Neural cell (in vitro differentiated cells): ENCODE measurements around the gene ZNF99. TPM values are rescaled to one million over a fixed set of nuclear protein-coding genes. Genes with fewer than 3 reads are reported as not detected.
"Not testable (repeated sequence)": the region's sequence is repeated elsewhere in the genome, so short reads cannot be mapped to it uniquely, and the experiment has no call there.

Experiments
- H2AFZ ChIP-seq: fragments of 200-600, 300-800 bp; sonication (generic), shearing (Covaris generic); 2 replicates; pipeline ENCODE4 v1.6.0; 2014; ENCODE audit warnings: low read depth, mild to moderate bottlenecking, antibody characterized with exemption, low read length, moderate library complexity
- H3F3A ChIP-seq: fragments of 200-600 bp; shearing (Covaris generic); 2 replicates; pipeline ENCODE4 v1.6.1; 2016; ENCODE audit warnings: mild to moderate bottlenecking, moderate library complexity, mixed read lengths, antibody characterized with exemption, low read length; ENCODE audit not compliant: insufficient read depth, poor library complexity, severe bottlenecking
- H3K27ac ChIP-seq: fragments of 200-600, 300-800 bp; sonication (generic), shearing (Covaris generic); 2 replicates; pipeline ENCODE4 v1.5.1; 2014; ENCODE audit warnings: mild to moderate bottlenecking, low read length, moderate library complexity
- H3K27me3 ChIP-seq: fragments of 300-800, 200-600 bp; sonication (generic), shearing (Covaris generic); 2 replicates; pipeline ENCODE4 v1.6.0; 2014; ENCODE audit warnings: mild to moderate bottlenecking, low read depth, low read length, moderate library complexity; ENCODE audit not compliant: insufficient read depth
- H3K36me3 ChIP-seq: fragments of 300-800, 200-600 bp; sonication (generic), shearing (Covaris generic); 2 replicates; pipeline ENCODE4 v1.5.1; 2014; ENCODE audit warnings: mild to moderate bottlenecking, antibody characterized with exemption, low read length, moderate library complexity; ENCODE audit not compliant: insufficient read depth
- H3K4me2 ChIP-seq: fragments of 300-800, 200-600 bp; sonication (generic), shearing (Covaris generic); 2 replicates; pipeline ENCODE4 v1.6.0; 2014; ENCODE audit warnings: mild to moderate bottlenecking, low read length
- H3K4me3 ChIP-seq: fragments of 300-800, 200-600 bp; sonication (generic), shearing (Covaris generic); 2 replicates; pipeline ENCODE4 v1.5.1; 2014; ENCODE audit warnings: mild to moderate bottlenecking, low read length, moderate library complexity
- H3K79me2 ChIP-seq: fragments of 200-600 bp; shearing (Covaris generic); replicated peaks from 2 replicates; pipeline ENCODE4 v1.6.0; 2014; ENCODE audit warnings: mild to moderate bottlenecking, low read length, moderate library complexity; ENCODE audit not compliant: insufficient read depth
- H3K9ac ChIP-seq: fragments of 300-800, 200-600 bp; sonication (generic), shearing (Covaris generic); 2 replicates; pipeline ENCODE4 v1.6.1; 2016; ENCODE audit warnings: mild to moderate bottlenecking, low read length, mixed read lengths
- H3K9me2 ChIP-seq: fragments of 200-600 bp; shearing (Covaris generic); 2 replicates; pipeline ENCODE4 v1.6.1; 2016; ENCODE audit warnings: mild to moderate bottlenecking, low read length, mixed read lengths; ENCODE audit not compliant: insufficient read depth
- H3K9me3 ChIP-seq: fragments of 200-600, 300-800 bp; sonication (generic), shearing (Covaris generic); 2 replicates; pipeline ENCODE4 v1.6.1; 2016; ENCODE audit warnings: mild to moderate bottlenecking, mixed run types, low read length, moderate library complexity, mixed read lengths
- H4K20me1 ChIP-seq: fragments of 200-600 bp; shearing (Covaris generic); 2 replicates; pipeline ENCODE4 v1.6.1; 2016; ENCODE audit warnings: mild to moderate bottlenecking, mixed run types; ENCODE audit not compliant: insufficient read depth
- polyA plus RNA-seq: library from polyadenylated mRNA; depleted of rRNA; stranded (reverse); fragments of >200 nt; gene quantifications from 2 replicates; pipeline ENCODE4 v1.2.3, GENCODE V29; 2014
- small RNA-seq, 3 experiments: library from RNA; depleted of rRNA; stranded (forward); fragments of <200 nt; gene quantifications; one replicate each; pipeline ENCODE3, GENCODE V24; 2012

ZNF99 gene
- polyA plus RNA-seq, 1 donor from 2014 or later, result not detected

- not testable (repeated sequence) for H3K4me3 ChIP-seq, H3K79me2 ChIP-seq, H3K9ac ChIP-seq, H4K20me1 ChIP-seq, H3K4me2 ChIP-seq, H3K9me2 ChIP-seq, H3K27ac ChIP-seq, H3F3A ChIP-seq, H3K36me3 ChIP-seq, H3K27me3 ChIP-seq, H2AFZ ChIP-seq
- peaks cover 13% of the 10 kb centered on the region for H3K9me3 ChIP-seq
These were observed 80.9 kb downstream of the ZNF99 start for GRCh38 chr19:22703096-22703495.

GRCh38 chr19:22702661-22703060 lies 81.3 kb downstream of the ZNF99 start:
- H4K20me1 ChIP-seq, H3K9ac ChIP-seq, H3K27ac ChIP-seq, H3K4me3 ChIP-seq, H3F3A ChIP-seq, H2AFZ ChIP-seq, H3K79me2 ChIP-seq, H3K9me2 ChIP-seq, H3K27me3 ChIP-seq, H3K4me2 ChIP-seq, H3K36me3 ChIP-seq: not testable (repeated sequence)
- peaks cover 13% of the 10 kb centered on the region for H3K9me3 ChIP-seq

Small RNA genes within 50 kb of the gene (small RNA-seq; reads per million reads assigned to genes)
- gene AC008626.1, result 0 reads per million in 3 experiments
- 0 reads per million in 3 experiments for gene AC008626.2

Other genes starting within 250 kb of the ZNF99 start
- not detected in 2 replicates for gene ZNF492, start 149.8 kb downstream of the ZNF99 start, polyA plus RNA-seq
- not detected in 2 replicates for gene ZNF723, start 48.1 kb upstream of the ZNF99 start, polyA plus RNA-seq
- gene ZNF728, start 219.0 kb upstream of the ZNF99 start, polyA plus RNA-seq, result not detected in 2 replicates